DOHH2 (cell line): Measurements from ENCODE around the gene L1CAM.

ENCODE experiments used
- H3F3A ChIP-seq: fragments of 200-600 bp; sonication (generic), shearing (Covaris generic); 2 replicates; pipeline ENCODE4 v1.6.0; 2016; ENCODE audit warnings: antibody characterized with exemption, mild to moderate bottlenecking; ENCODE audit not compliant: control insufficient read depth, insufficient read depth
- H3K27ac ChIP-seq: fragments of 200-600 bp; sonication (generic); 2 replicates; pipeline ENCODE4 v1.5.1; 2014; ENCODE audit warnings: low read depth, mild to moderate bottlenecking, low read length, moderate library complexity
- H3K27me3 ChIP-seq: fragments of 200-600 bp; sonication (generic); 2 replicates; pipeline ENCODE4 v1.6.1; 2014; ENCODE audit warnings: mild to moderate bottlenecking, low read length, mixed read lengths; ENCODE audit not compliant: control insufficient read depth
- H3K36me3 ChIP-seq: fragments of 200-600 bp; sonication (generic); 2 replicates; pipeline ENCODE4 v1.6.1; 2014; ENCODE audit warnings: mild to moderate bottlenecking, low read length, moderate library complexity, mixed read lengths; ENCODE audit not compliant: control insufficient read depth
- H3K4me1 ChIP-seq: fragments of 200-600 bp; sonication (generic); 2 replicates; pipeline ENCODE4 v1.6.1; 2014; ENCODE audit warnings: mild to moderate bottlenecking, low read length, mixed read lengths; ENCODE audit not compliant: control insufficient read depth
- H3K4me2 ChIP-seq: fragments of 200-600 bp; sonication (generic); 2 replicates; pipeline ENCODE4 v1.6.0; 2014; ENCODE audit warnings: mild to moderate bottlenecking, low read length, moderate library complexity
- H3K4me3 ChIP-seq: fragments of 200-600 bp; sonication (generic); 2 replicates; pipeline ENCODE4 v1.5.1; 2014; ENCODE audit warnings: mild to moderate bottlenecking, low read length, mixed read lengths
- H3K79me2 ChIP-seq: fragments of 200-600 bp; sonication (generic); 2 replicates; pipeline ENCODE4 v1.6.1; 2014; ENCODE audit warnings: mild to moderate bottlenecking, low read length, mixed read lengths; ENCODE audit not compliant: control insufficient read depth
- H3K9me2 ChIP-seq: fragments of 200-600 bp; sonication (generic); replicated peaks from 2 replicates; pipeline ENCODE4 v1.6.1; 2014; ENCODE audit warnings: mild to moderate bottlenecking, low read length, mixed read lengths; ENCODE audit not compliant: control insufficient read depth
- H3K9me3 ChIP-seq: fragments of 200-600 bp; sonication (generic); 2 replicates; pipeline ENCODE4 v1.6.1; 2014; ENCODE audit warnings: antibody characterized with exemption, low read length, mixed read lengths; ENCODE audit not compliant: control insufficient read depth, insufficient read depth
- H4K20me1 ChIP-seq: fragments of 200-600 bp; sonication (generic); 2 replicates; pipeline ENCODE4 v1.6.0; 2014; ENCODE audit warnings: low read depth, mild to moderate bottlenecking, antibody characterized with exemption, low read length, moderate library complexity; ENCODE audit not compliant: control insufficient read depth, insufficient read depth
- CTCF ChIP-seq: fragments of 200-600 bp; sonication (generic); IDR thresholded peaks from one replicate; pipeline ENCODE4 v1.5.1; 2014; ENCODE audit warnings: antibody characterized with exemption, mild to moderate bottlenecking, low read depth, low read length; ENCODE audit not compliant: poor library complexity, severe bottlenecking
- EZH2phosphoT487 ChIP-seq: fragments of 200-600 bp; sonication (generic); IDR thresholded peaks from 2 replicates; pipeline ENCODE4 v1.6.1; 2017; ENCODE audit warnings: borderline replicate concordance, mild to moderate bottlenecking, antibody characterized with exemption, low read length, moderate library complexity, mixed read lengths

Gene L1CAM

DNA sequence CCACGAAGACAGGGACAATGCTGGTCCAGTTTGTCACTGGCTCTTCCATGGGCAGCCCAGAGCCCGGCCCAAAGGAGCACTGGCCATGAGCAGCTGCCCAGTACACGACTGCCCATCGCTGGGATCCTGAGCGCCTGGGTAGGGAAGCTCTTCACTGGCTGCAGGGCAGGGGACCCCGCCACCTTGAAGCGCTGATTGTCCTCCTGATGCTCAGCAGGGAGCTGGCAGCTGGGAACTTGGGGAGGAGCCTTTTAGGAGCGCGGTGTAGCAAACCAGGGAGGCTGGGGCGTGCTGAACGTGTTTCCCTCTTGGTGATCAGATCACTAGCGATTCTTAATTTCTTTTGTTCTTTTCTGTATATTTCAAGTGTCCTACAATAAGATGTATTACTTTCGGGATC is 1.8 kb downstream of the L1CAM start:
- no peak for TF ChIP-seq EZH2phosphoT487
- no peak for TF ChIP-seq CTCF
- Histone ChIP-seq H3K4me3 (no peak overlapping the region), H3K4me1 (peaks cover 16% of the 10 kb centered on the region), H3K9me2 (no peaks in the 10 kb centered on the region), H3K27me3 (peaks cover 38% of the 10 kb centered on the region), H3K79me2 (no peaks in the 10 kb centered on the region), H3K4me2 (no peak overlapping the region), H3K36me3 (no peaks in the 10 kb centered on the region), H3K9me3 (no peaks in the 10 kb centered on the region), H3K27ac (no peak overlapping the region), H3F3A (no peaks in the 10 kb centered on the region), H4K20me1 (no peaks in the 10 kb centered on the region)

GRCh38 chrX:153883163-153883843 is 2.7 kb downstream of the L1CAM start:
- H3K27me3 ChIP-seq = peaks cover 40% of the 10 kb centered on the region
- H4K20me1 ChIP-seq = no peaks in the 10 kb centered on the region
- H3K79me2 ChIP-seq = no peaks in the 10 kb centered on the region
- no peak overlapping the region for H3K4me2 ChIP-seq
- no peak overlapping the region for H3K4me3 ChIP-seq
- H3K9me3 ChIP-seq = no peaks in the 10 kb centered on the region
- H3K27ac ChIP-seq = no peak overlapping the region
- no peaks in the 10 kb centered on the region for H3F3A ChIP-seq
- H3K36me3 ChIP-seq = no peaks in the 10 kb centered on the region
- no peaks in the 10 kb centered on the region for H3K9me2 ChIP-seq
- TF ChIP-seq CTCF (no peak), EZH2phosphoT487 (no peak)
- H3K4me1 ChIP-seq = peaks cover 8% of the 10 kb centered on the region

GRCh38 chrX:153882557-153882956 is 3.4 kb downstream of the L1CAM start:
- Histone ChIP-seq H3K27ac (no peak overlapping the region), H3K9me2 (no peaks in the 10 kb centered on the region), H3K36me3 (no peaks in the 10 kb centered on the region), H3K4me2 (no peak overlapping the region), H4K20me1 (no peaks in the 10 kb centered on the region), H3F3A (no peaks in the 10 kb centered on the region), H3K9me3 (no peaks in the 10 kb centered on the region), H3K27me3 (peaks cover 33% of the 10 kb centered on the region), H3K4me1 (peaks cover under 1% of the 10 kb centered on the region; the same call in 1 of the 2 replicates), H3K79me2 (no peaks in the 10 kb centered on the region), H3K4me3 (no peak overlapping the region)
- TF ChIP-seq CTCF (no peak), EZH2phosphoT487 (no peak)
